H1 (cell line): Measurements from ENCODE around the gene ZNF30. TPM values are rescaled to one million over a fixed set of nuclear protein-coding genes. Genes with fewer than 3 reads are reported as not detected.

Experiments used
- CTCF ChIA-PET: fragments of 300-600 bp; sonication (Branson Sonifier 250); formaldehyde crosslinking; loops from one replicate; lab custom pipeline; 2021; ENCODE audit not compliant: partially characterized antibody; lab: Charles Lee
- POLR2A ChIA-PET: fragments of 300-600 bp; sonication (Branson Sonifier 250); formaldehyde crosslinking; loops from one replicate; lab custom pipeline; 2021; ENCODE audit warnings: inconsistent platforms; ENCODE audit not compliant: partially characterized antibody; lab: Charles Lee
- DNase-seq, 2 experiments: peaks; one replicate each; pipeline versions ENCODE4 v3.0.0 to v3.0.0-alpha.2; 2010 to 2022; ENCODE audit warnings: low spot score in 2 of 2, low read depth in 1 of 2, mixed read lengths in 1 of 2
- FAIRE-seq: peaks from 2 replicates; lab custom pipeline; 2011; peaks lifted over from hg19 to GRCh38; lab: Jason Lieb, UNC
- H2AFZ ChIP-seq: 2 replicates; pipeline ENCODE4 v1.8.1; 2012; ENCODE audit warnings: low read length, inconsistent platforms
- H2AK5ac ChIP-seq: 2 replicates; pipeline ENCODE4 v1.6.1; 2013; ENCODE audit warnings: low read depth, low read length
- H2BK120ac ChIP-seq: replicated peaks from 2 replicates; pipeline ENCODE3; 2013; ENCODE audit warnings: low read depth, low read length, inconsistent platforms
- H2BK12ac ChIP-seq: 2 replicates; pipeline ENCODE4 v1.6.1; 2013; ENCODE audit warnings: low read depth, low read length
- H2BK15ac ChIP-seq: 2 replicates; pipeline ENCODE4 v1.6.1; 2013; ENCODE audit warnings: low read length
- H2BK20ac ChIP-seq: 2 replicates; pipeline ENCODE4 v1.6.1; 2013; ENCODE audit warnings: low read length
- H2BK5ac ChIP-seq: 2 replicates; pipeline ENCODE4 v1.6.1; 2013; ENCODE audit warnings: low read depth, low read length
- H3K14ac ChIP-seq: 2 replicates; pipeline ENCODE4 v1.6.1; 2013; ENCODE audit warnings: inconsistent platforms; ENCODE audit not compliant: insufficient read length
- H3K18ac ChIP-seq: 2 replicates; pipeline ENCODE4 v1.6.1; 2013; ENCODE audit warnings: low read length; ENCODE audit errors: extremely low read depth
- H3K23ac ChIP-seq: 2 replicates; pipeline ENCODE4 v1.6.1; 2013; ENCODE audit warnings: inconsistent platforms; ENCODE audit not compliant: insufficient read length
- H3K23me2 ChIP-seq: 2 replicates; pipeline ENCODE4 v1.6.1; 2013; ENCODE audit warnings: low read depth, low read length
- H3K27ac ChIP-seq: 2 replicates; pipeline ENCODE4 v1.6.1; 2011; ENCODE audit warnings: low read depth, low read length, inconsistent platforms
- H3K27me3 ChIP-seq, 4 experiments: replicated peaks in 1 of 4; 1 replicate in 1 of 4; 2 replicates in 3 of 4; pipeline versions ENCODE4 v1.6.1 to v1.8.1; 2011 to 2013; ENCODE audit warnings: low read length in 3 of 4, mild to moderate bottlenecking in 3 of 4, inconsistent platforms in 2 of 4, mixed read lengths in 2 of 4, moderate library complexity in 1 of 4; ENCODE audit not compliant: control insufficient read depth in 3 of 4, insufficient read depth in 3 of 4; ENCODE audit errors: extremely low read depth in 1 of 4
- H3K36me3 ChIP-seq, 4 experiments: 2 replicates each; pipeline versions ENCODE4 v1.6.1 to v1.8.1; 2011 to 2013; ENCODE audit warnings: mild to moderate bottlenecking in 4 of 4, low read length in 3 of 4, moderate library complexity in 2 of 4, control low read depth in 1 of 4, inconsistent platforms in 1 of 4; ENCODE audit not compliant: insufficient read depth in 4 of 4, control insufficient read depth in 2 of 4
- H3K4ac ChIP-seq: replicated peaks from 2 replicates; pipeline ENCODE3; 2013; ENCODE audit warnings: low read length, low read depth, mixed read lengths, inconsistent platforms; ENCODE audit not compliant: insufficient read length
- H3K4me1 ChIP-seq, 4 experiments: replicated peaks in 1 of 4; 1 replicate in 1 of 4; 2 replicates in 3 of 4; pipeline versions ENCODE4 v1.6.1 to v1.8.1; 2011 to 2013; ENCODE audit warnings: low read length in 3 of 4, inconsistent platforms in 2 of 4, mixed read lengths in 1 of 4; ENCODE audit not compliant: insufficient read depth in 4 of 4, control insufficient read depth in 3 of 4
- H3K4me2 ChIP-seq, 2 experiments: 2 replicates each; pipeline versions ENCODE4 v1.6.1 to v1.8.1; 2011 to 2013; ENCODE audit warnings: low read depth in 2 of 2, low read length in 2 of 2, control low read depth in 1 of 2, inconsistent platforms in 1 of 2, mild to moderate bottlenecking in 1 of 2; ENCODE audit not compliant: insufficient read depth in 1 of 2
- H3K4me3 ChIP-seq, 4 experiments: fragments of 200-600, 300-600 bp in 1 of 4; sonication (generic), shearing (Covaris generic), sonication (Bioruptor Twin) in 1 of 4; 2 replicates each; pipeline versions ENCODE4 v1.5.1 to v1.8.1; 2011 to 2016; ENCODE audit warnings: low read length in 4 of 4, low read depth in 3 of 4, control low read depth in 2 of 4, inconsistent platforms in 2 of 4, mild to moderate bottlenecking in 2 of 4, mixed read lengths in 1 of 4, moderate library complexity in 1 of 4; ENCODE audit not compliant: insufficient read depth in 2 of 4; ENCODE audit errors: extremely low read depth in 1 of 4
- H3K56ac ChIP-seq: replicated peaks from 2 replicates; pipeline ENCODE3; 2013; ENCODE audit warnings: low read depth, mild to moderate bottlenecking, mixed read lengths, low read length, inconsistent platforms; ENCODE audit not compliant: insufficient read length
- H3K79me1 ChIP-seq: 2 replicates; pipeline ENCODE4 v1.6.1; 2013; ENCODE audit warnings: low read depth, low read length, control low read depth
- H3K79me2 ChIP-seq, 2 experiments: 2 replicates each; pipeline versions ENCODE4 v1.6.1 to v1.8.1; 2012 to 2013; ENCODE audit warnings: low read length in 2 of 2, mild to moderate bottlenecking in 2 of 2, inconsistent platforms in 1 of 2; ENCODE audit not compliant: insufficient read depth in 2 of 2, control insufficient read depth in 1 of 2
- H3K9ac ChIP-seq, 4 experiments: replicated peaks in 1 of 4; 1 replicate in 1 of 4; 2 replicates in 3 of 4; pipeline versions ENCODE4 v1.6.1 to v1.8.1; 2011 to 2013; ENCODE audit warnings: low read depth in 3 of 4, low read length in 3 of 4, control low read depth in 2 of 4, mild to moderate bottlenecking in 2 of 4, moderate library complexity in 2 of 4, inconsistent platforms in 1 of 4; ENCODE audit errors: extremely low read depth in 1 of 4
- H3K9me3 ChIP-seq, 2 experiments: 2 replicates each; pipeline versions ENCODE4 v1.6.1 to v1.8.1; 2012 to 2013; ENCODE audit warnings: mild to moderate bottlenecking in 2 of 2, moderate library complexity in 2 of 2, control low read depth in 1 of 2, inconsistent platforms in 1 of 2, low read depth in 1 of 2, low read length in 1 of 2, mixed read lengths in 1 of 2; ENCODE audit not compliant: insufficient read depth in 2 of 2
- H4K20me1 ChIP-seq, 2 experiments: replicated peaks in 1 of 2; 2 replicates each; pipeline versions ENCODE3 to v1.8.1; 2011 to 2013; ENCODE audit warnings: inconsistent platforms in 2 of 2, low read length in 2 of 2, mild to moderate bottlenecking in 1 of 2; ENCODE audit not compliant: insufficient read depth in 2 of 2, control insufficient read depth in 1 of 2
- H4K5ac ChIP-seq: 2 replicates; pipeline ENCODE4 v1.6.1; 2013; ENCODE audit warnings: low read length, low read depth, mixed read lengths, inconsistent platforms; ENCODE audit not compliant: insufficient read length
- H4K8ac ChIP-seq: 2 replicates; pipeline ENCODE4 v1.8.0; 2013; ENCODE audit warnings: mild to moderate bottlenecking, moderate library complexity, low read length, inconsistent platforms; ENCODE audit not compliant: insufficient read depth; ENCODE audit errors: extremely low read depth
- H4K91ac ChIP-seq: replicated peaks from 2 replicates; pipeline ENCODE3; 2013; ENCODE audit warnings: low read length, mixed read lengths, inconsistent platforms; ENCODE audit not compliant: insufficient read length
- BCL11A ChIP-seq, 2 experiments: IDR thresholded peaks; one replicate each; pipeline ENCODE4 v1.6.1; 2011; ENCODE audit warnings: low read depth in 2 of 2, low read length in 2 of 2, mild to moderate bottlenecking in 2 of 2
- CTCF ChIP-seq, 3 experiments: IDR thresholded peaks; 1 replicate in 2 of 3; 2 replicates in 1 of 3; pipeline versions ENCODE4 v1.5.1 to v1.6.1; 2011; ENCODE audit warnings: low read length in 3 of 3, mild to moderate bottlenecking in 3 of 3, inconsistent platforms in 2 of 3, low read depth in 1 of 3, moderate library complexity in 1 of 3; ENCODE audit not compliant: insufficient read depth in 1 of 3; ENCODE audit errors: control extremely low read depth in 1 of 3
- RAD21 ChIP-seq, 2 experiments: IDR thresholded peaks in 1 of 2; conservative IDR thresholded peaks in 1 of 2; 2 replicates each; pipeline ENCODE4 v1.6.1; 2011; ENCODE audit warnings: low read depth in 2 of 2, low read length in 2 of 2, improper control_type of control experiment in 1 of 2, inconsistent platforms in 1 of 2, mild to moderate bottlenecking in 1 of 2, moderate library complexity in 1 of 2
- RBBP5 ChIP-seq: IDR thresholded peaks from 2 replicates; pipeline ENCODE4 v1.7.1; 2012; ENCODE audit warnings: low read depth, mild to moderate bottlenecking, inconsistent platforms, low read length, moderate library complexity, borderline replicate concordance
- SUZ12 ChIP-seq: fragments of 200-600 bp; sonication (generic); IDR thresholded peaks from 2 replicates; pipeline ENCODE4 v1.6.1; 2012; ENCODE audit warnings: mild to moderate bottlenecking, inconsistent platforms, low read length, moderate library complexity, mixed read lengths
- ZNF274 ChIP-seq: IDR thresholded peaks from 2 replicates; pipeline ENCODE4 v1.7.0; 2012; ENCODE audit warnings: low read length, borderline replicate concordance; ENCODE audit errors: extremely low read depth
- WGBS, 2 experiments: shearing (Covaris generic) in 1 of 2; methylation state at CpG; one replicate each; pipeline versions ENCODE4 v1.1.6 to v1.1.7; 2013 to 2015; ENCODE audit warnings: low lambda C conversion rate in 2 of 2, mixed read lengths in 2 of 2, inconsistent platforms in 1 of 2, low coverage in 1 of 2, missing lambda C conversion rate in 1 of 2; ENCODE audit not compliant: insufficient replicate concordance in 2 of 2, insufficient coverage in 1 of 2, insufficient read length in 1 of 2; ENCODE audit errors: extremely low coverage in 1 of 2, missing lambda C conversion rate in 1 of 2; 5-methylcytosine and 5-hydroxymethylcytosine counted together
- polyA plus RNA-seq, 7 experiments: library from polyadenylated mRNA; depleted of rRNA in 3 of 7; stranded (reverse) in 5 of 7; unstranded in 2 of 7; fragments of >200 nt in 5 of 7; fragments of 200-250 nt in 2 of 7; gene quantifications; 1 replicate in 5 of 7; 2 replicates in 1 of 7; 4 replicates in 1 of 7; pipeline versions ENCODE4 v1.2.1 to v1.2.3, GENCODE V29; 2011 to 2013; ENCODE audit warnings: missing spikeins in 2 of 7, mixed read lengths in 2 of 7
- total RNA-seq: library from RNA; stranded (reverse); fragmentation: NEBNext Ultra II Directional; extraction: Animal tissue kit (Norgen Biotek cat#: 25700); gene quantifications from 2 replicates; pipeline ENCODE4 v1.2.1, GENCODE V29; 2021

ZNF30 gene
- total and polyA plus RNA-seq, 2 of the 8 experiments (the other 6 are each of a cell fraction or from before 2014, with no cell fraction given) = 2.0 to 4.7 TPM

GRCh38 chr19:34888091-34888490 lies 38.6 kb upstream of the ZNF30 start:
- Histone ChIP-seq H3K14ac (no peak overlapping the region), H3K27ac (no peak overlapping the region), H2AK5ac (no peak overlapping the region), H2BK12ac (no peak overlapping the region), H3K23ac (no peak overlapping the region), H3K79me2 (no peaks in the 10 kb centered on the region), H3K56ac (no peak overlapping the region), H3K4me3 (no peak overlapping the region), H4K91ac (no peak overlapping the region), H3K36me3 (no peaks in the 10 kb centered on the region), H3K79me1 (no peaks in the 10 kb centered on the region), H3K9me3 (0 out of 4 replicates have a peak, but pooled peaks cover 0 to 4% of the 10 kb centered on the region in 2 experiments), H2AFZ (no peak overlapping the region), H2BK120ac (no peak overlapping the region), H3K4me1 (no peaks in the 10 kb centered on the region), H2BK5ac (no peak overlapping the region), H3K27me3 (no peaks in the 10 kb centered on the region), H4K20me1 (no peaks in the 10 kb centered on the region), H2BK20ac (no peak overlapping the region), H4K5ac (no peak overlapping the region), H4K8ac (no peak overlapping the region), H3K4ac (no peak overlapping the region), H2BK15ac (no peak overlapping the region), H3K18ac (no peak overlapping the region), H3K23me2 (no peaks in the 10 kb centered on the region), H3K4me2 (no peak overlapping the region), H3K9ac (no peak overlapping the region)
- no peak for TF ChIP-seq ZNF274
- no peak for TF ChIP-seq RBBP5
- peak in 2 of 3 experiments; percentile 24 to 29; a peak in 2 of 4 replicates for TF ChIP-seq CTCF (IDR thresholded peaks at IDR 0.05; ENCODE audit: control extremely low read depth in 1 of 3, insufficient read depth in 1 of 3, low read depth in 1 of 3, low read length in 3 of 3)
- no peak for TF ChIP-seq BCL11A (IDR thresholded peaks at IDR 0.05; ENCODE audit: low read depth in 2 of 2, low read length in 2 of 2)
- peak in 1 of 2 experiments; percentile 19; a peak in 1 of 4 replicates for TF ChIP-seq RAD21 (IDR thresholded peaks at IDR 0.05 in 1 of 2, conservative IDR thresholded peaks at IDR 0.05 in 1 of 2; ENCODE audit: low read depth in 2 of 2, low read length in 2 of 2)
- TF ChIP-seq SUZ12 = no peak
- CTCF ChIA-PET = interaction anchor here (1.8 kb wide), 1 partner anchor 47 kb away, joined by 4 read pairs; no protein-coding TSS in a partner anchor
- 80% methylated on average over 6 of the region's 6 CpGs; no CpG with 5 or more reads in 1 of the 2 experiments for WGBS, 2 experiments
- DNase-seq (no peak), FAIRE-seq (no peak)
- POLR2A ChIA-PET = no interaction called here
